H1 (cell line): ENCODE results near the gene RBL1. TPM values are rescaled to one million over a fixed set of nuclear protein-coding genes. Genes with fewer than 3 reads are reported as not detected.
A peak's percentile ranks its signal among the peaks of the same experiment; 100 is the strongest.

ENCODE experiments used
- CHD1 ChIP-seq: IDR thresholded peaks from 2 replicates; pipeline ENCODE4 v1.6.1; 2012; ENCODE audit warnings: low read depth, low read length, improper control_type of control experiment
- CHD7 ChIP-seq: fragments of 300-600 bp; sonication (generic); IDR thresholded peaks from 2 replicates; pipeline ENCODE4 v1.7.1; 2012; ENCODE audit warnings: low read length, moderate library complexity, mild to moderate bottlenecking, inconsistent platforms; ENCODE audit not compliant: insufficient replicate concordance
- RNF2 ChIP-seq: fragments of 200-900, 300-1000 bp; sonication (generic); IDR thresholded peaks from 2 replicates; pipeline ENCODE4 v1.7.1; 2016; ENCODE audit warnings: borderline replicate concordance, low read depth, mild to moderate bottlenecking, antibody characterized with exemption, low read length; ENCODE audit not compliant: poor library complexity, severe bottlenecking; ENCODE audit errors: missing control alignments
- polyA plus RNA-seq, 7 experiments: library from polyadenylated mRNA; depleted of rRNA in 3 of 7; stranded (reverse) in 5 of 7; unstranded in 2 of 7; fragments of >200 nt in 5 of 7; fragments of 200-250 nt in 2 of 7; gene quantifications; 1 replicate in 5 of 7; 2 replicates in 1 of 7; 4 replicates in 1 of 7; pipeline versions ENCODE4 v1.2.1 to v1.2.3, GENCODE V29; 2011 to 2013; ENCODE audit warnings: missing spikeins in 2 of 7, mixed read lengths in 2 of 7
- total RNA-seq: library from RNA; stranded (reverse); fragmentation: NEBNext Ultra II Directional; extraction: Animal tissue kit (Norgen Biotek cat#: 25700); gene quantifications from 2 replicates; pipeline ENCODE4 v1.2.1, GENCODE V29; 2021

The RBL1 gene
- total and polyA plus RNA-seq, 2 of the 8 experiments (the other 6 are each of a cell fraction or from before 2014, with no cell fraction given), result 3.2 to 12.3 TPM

GRCh38 chr20:37120497-37120896, 24.7 kb upstream of the RBL1 start (continued):
- TF ChIP-seq CHD7 (peak; percentile 82), CHD1 (no peak), RNF2 (no peak)
